ENCODE measurements around the gene XXYLT1. TPM values are rescaled to one million over a fixed set of nuclear protein-coding genes. Genes with fewer than 3 reads are reported as not detected.
A peak's percentile ranks its signal among the peaks of the same experiment; 100 is the strongest.

Gene XXYLT1
- total and polyA plus RNA-seq, 10 of the 15 experiments (the other 5 are each of a cell fraction or from before 2014, with no cell fraction given) = 1.2 to 14.2 (median 9.3) TPM

- 0 out of 2 replicates have a peak, but pooled peaks have one; percentile 38 for TF ChIP-seq NKRF (conservative IDR thresholded peaks at IDR 0.05)
- no peak for TF ChIP-seq STAT1 (conservative IDR thresholded peaks at IDR 0.05)
- no peak for TF ChIP-seq BCLAF1 (IDR thresholded peaks at IDR 0.05)
- no peak for TF ChIP-seq NRF1 (conservative IDR thresholded peaks at IDR 0.05; ENCODE audit: low read depth, low read length)
- peak; percentile 71; the same call in 1 of the 2 replicates for TF ChIP-seq ATF2 (IDR thresholded peaks at IDR 0.05; ENCODE audit: low read length)
- TF ChIP-seq ZNF207 (IDR thresholded peaks at IDR 0.05; ENCODE audit: borderline replicate concordance) = no peak
- TF ChIP-seq EGR1 (IDR thresholded peaks at IDR 0.05; ENCODE audit: borderline replicate concordance in 1 of 2, low read depth in 2 of 2, low read length in 2 of 2) = no peak
- TF ChIP-seq PKNOX1 (IDR thresholded peaks at IDR 0.05) = peak; percentile 63; the same call in 1 of the 2 replicates
- peak; percentile 68; the same call in 1 of the 2 replicates for TF ChIP-seq NFIC (IDR thresholded peaks at IDR 0.05; ENCODE audit: low read depth, low read length)
- TF ChIP-seq RBBP5 (conservative IDR thresholded peaks at IDR 0.05) = no peak
- TF ChIP-seq ZBTB11 (CRISPR knock-in tag; IDR thresholded peaks at IDR 0.05) = no peak
- no peak for TF ChIP-seq SP1 (IDR thresholded peaks at IDR 0.05; ENCODE audit: low read depth, low read length)
- TF ChIP-seq EZH2 (IDR thresholded peaks at IDR 0.05; ENCODE audit: borderline replicate concordance, control insufficient read depth, low read depth, low read length) = no peak
- no peak; the same call in 1 of the 2 replicates for TF ChIP-seq ZBTB40 (IDR thresholded peaks at IDR 0.05; ENCODE audit: borderline replicate concordance)
Measured at GRCh38 chr3:195208183-195208582, 62.8 kb downstream of the XXYLT1 start (continued).
